HG03460 (cell line): ENCODE measurements around the gene NOL8.

Experiments used
- ATAC-seq: cut with Tn5 transposase; IDR thresholded peaks from one replicate; pipeline ENCODE4 v1.9.1; 2021; ENCODE audit not compliant: unreplicated experiment

NOL8 gene

GRCh38 chr9:92312887-92313623 is 12.1 kb downstream of the NOL8 start:
- ATAC-seq = no peak

- ATAC-seq = no peak
Observed at GRCh38 chr9:92310562-92310961, 14.6 kb downstream of the NOL8 start.

- ATAC-seq = no peak
Observed at GRCh38 chr9:92308893-92309292, 16.3 kb downstream of the NOL8 start.

- ATAC-seq = no peak
Observed at GRCh38 chr9:92300936-92301335, 24.2 kb downstream of the NOL8 start.

GRCh38 chr9:92299116-92299515 is 26.0 kb downstream of the NOL8 start:
- ATAC-seq = peak; percentile 63

- ATAC-seq = no peak
Observed at GRCh38 chr9:92298036-92298435, 27.1 kb downstream of the NOL8 start.

GRCh38 chr9:92297611-92298010 is 27.5 kb downstream of the NOL8 start:
- no peak for ATAC-seq

- no peak for ATAC-seq
Observed at GRCh38 chr9:92295827-92296258, 29.3 kb downstream of the NOL8 start.

- no peak for ATAC-seq
Observed at GRCh38 chr9:92295240-92295790, 29.8 kb downstream of the NOL8 start.

- no peak for ATAC-seq
Observed at GRCh38 chr9:92294297-92294676, 30.9 kb downstream of the NOL8 start.

- ATAC-seq = peak; percentile 96
Observed at GRCh38 chr9:92293452-92294296, 31.5 kb downstream of the NOL8 start, which contains the start of gene IARS1. IARS1 (minus strand) TSS chr9:92293697; CDS start chr9:92289419, 4,278 bp downstream.

GRCh38 chr9:92293075-92293354 is 32.1 kb downstream of the NOL8 start:
- ATAC-seq = no peak

- ATAC-seq = no peak
Observed at GRCh38 chr9:92292338-92293074, 32.6 kb downstream of the NOL8 start.

- ATAC-seq = no peak
Observed at GRCh38 chr9:92291577-92291976, 33.6 kb downstream of the NOL8 start.

GRCh38 chr9:92290785-92291429 is 34.2 kb downstream of the NOL8 start:
- ATAC-seq = no peak

GRCh38 chr9:92289708-92290390 is 35.3 kb downstream of the NOL8 start:
- ATAC-seq = no peak

- ATAC-seq = no peak
Observed at GRCh38 chr9:92279302-92279701, 45.8 kb downstream of the NOL8 start.

- no peak for ATAC-seq
Observed at GRCh38 chr9:92278110-92278509, 47.0 kb downstream of the NOL8 start.

GRCh38 chr9:92276331-92277032 is 48.7 kb downstream of the NOL8 start:
- ATAC-seq = no peak

- no peak for ATAC-seq
Observed at GRCh38 chr9:92275541-92275940, 49.6 kb downstream of the NOL8 start.
